HG03521 (cell line): ENCODE measurements around the gene CIAO3.

ENCODE experiments used
- ATAC-seq: cut with Tn5 transposase; IDR thresholded peaks from one replicate; pipeline ENCODE4 v1.9.1; 2021; ENCODE audit warnings: mild to moderate bottlenecking, moderate library complexity; ENCODE audit not compliant: unreplicated experiment

The CIAO3 gene

GRCh38 chr16:711548-712320 is 29.1 kb downstream of the CIAO3 start:
- no peak for ATAC-seq

DNA sequence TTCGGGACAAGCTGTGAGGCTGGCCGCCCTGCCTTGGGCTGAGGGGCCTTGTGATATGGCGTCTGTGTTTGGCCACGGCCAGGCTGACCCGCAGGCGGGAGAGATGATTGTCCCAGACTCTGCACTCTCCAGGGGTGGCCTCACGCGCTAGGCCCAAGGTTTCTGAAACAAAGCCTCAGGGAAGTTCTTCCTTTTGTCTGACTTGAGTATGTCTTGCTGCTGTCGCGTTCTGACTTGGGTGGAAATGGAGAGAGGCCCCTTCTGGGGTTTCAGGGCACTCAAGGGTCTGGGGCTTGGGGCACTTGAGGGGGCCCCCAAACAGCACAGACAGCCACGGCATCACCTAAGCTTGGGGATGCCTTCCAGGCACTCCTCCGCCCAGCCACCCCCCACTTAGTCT is 29.7 kb downstream of the CIAO3 start:
- ATAC-seq = no peak

DNA sequence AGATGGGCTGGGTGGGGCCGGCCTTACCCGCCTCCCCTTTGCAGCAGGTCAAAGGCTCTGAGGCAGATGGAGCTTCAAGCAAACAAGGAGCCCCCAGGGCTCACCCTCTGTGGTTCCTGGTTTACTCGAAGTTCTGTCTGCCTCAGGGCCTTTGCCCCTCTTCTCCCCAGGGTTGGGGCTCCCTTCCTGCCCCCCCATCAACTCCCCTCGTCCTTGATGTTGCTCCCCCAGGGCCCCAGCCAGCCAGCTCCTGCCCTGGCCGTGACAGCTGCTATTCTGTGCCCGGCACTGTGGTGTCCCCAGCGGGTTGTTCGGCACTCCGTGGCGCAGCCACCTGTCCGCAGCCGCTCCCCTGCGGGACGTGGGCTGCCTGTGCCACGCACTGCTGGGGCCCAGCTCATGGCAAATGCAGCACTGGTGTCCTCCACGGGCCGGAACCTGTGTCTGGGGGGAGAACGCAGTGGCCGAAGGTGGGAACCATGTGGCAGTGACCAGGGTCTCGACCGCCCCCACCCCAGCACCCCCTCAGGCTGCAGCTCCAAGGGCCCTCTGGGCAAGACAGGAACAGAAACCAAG is 30.2 kb downstream of the CIAO3 start:
- ATAC-seq = no peak

DNA sequence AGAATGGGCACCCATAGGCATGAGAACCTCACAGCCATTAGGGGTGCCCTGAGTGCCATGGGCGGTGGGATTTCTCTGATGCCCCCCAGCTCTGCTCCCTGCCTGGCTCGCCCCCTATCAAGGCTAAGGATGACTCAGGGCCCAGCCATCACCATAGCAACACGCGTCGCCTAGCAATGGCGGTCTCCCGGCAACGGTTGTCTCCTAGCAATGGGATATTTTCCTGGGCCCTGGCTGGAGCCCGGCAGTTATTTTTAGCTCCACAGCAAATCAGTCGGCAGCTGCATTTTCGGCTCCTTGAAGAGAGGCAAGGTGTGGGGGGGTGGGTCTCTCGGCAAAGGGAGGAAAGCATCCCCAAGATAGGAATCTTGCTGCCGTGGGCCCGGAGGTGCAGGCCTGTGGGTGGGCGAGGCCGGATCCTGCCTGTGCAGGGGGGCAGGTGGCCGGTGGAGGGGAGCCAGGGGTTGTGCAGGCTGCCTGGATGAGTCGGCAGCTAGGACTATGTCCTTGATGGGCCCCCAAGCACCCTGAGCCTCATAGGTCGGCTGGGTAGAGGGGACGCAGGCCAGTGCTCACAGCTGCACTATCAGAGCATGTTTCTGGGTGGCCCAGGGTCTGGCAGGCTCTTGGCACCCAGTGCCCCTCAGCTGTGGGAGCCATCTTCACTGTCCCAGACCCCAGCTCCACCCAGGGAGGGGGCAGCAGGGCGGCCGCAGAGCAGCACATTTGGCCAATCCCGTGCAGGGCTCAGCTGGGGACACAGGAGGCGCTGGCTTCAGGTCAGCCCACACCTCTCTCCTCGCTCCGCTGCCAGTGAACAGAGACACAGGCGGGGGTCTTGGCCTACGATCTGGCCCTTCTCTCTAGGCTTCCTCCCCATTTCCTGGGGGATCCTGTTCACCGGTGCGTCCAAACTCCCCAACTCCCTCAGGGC is 31.0 kb downstream of the CIAO3 start:
- no peak for ATAC-seq

GRCh38 chr16:708959-709358 is 31.8 kb downstream of the CIAO3 start:
- ATAC-seq = no peak

DNA sequence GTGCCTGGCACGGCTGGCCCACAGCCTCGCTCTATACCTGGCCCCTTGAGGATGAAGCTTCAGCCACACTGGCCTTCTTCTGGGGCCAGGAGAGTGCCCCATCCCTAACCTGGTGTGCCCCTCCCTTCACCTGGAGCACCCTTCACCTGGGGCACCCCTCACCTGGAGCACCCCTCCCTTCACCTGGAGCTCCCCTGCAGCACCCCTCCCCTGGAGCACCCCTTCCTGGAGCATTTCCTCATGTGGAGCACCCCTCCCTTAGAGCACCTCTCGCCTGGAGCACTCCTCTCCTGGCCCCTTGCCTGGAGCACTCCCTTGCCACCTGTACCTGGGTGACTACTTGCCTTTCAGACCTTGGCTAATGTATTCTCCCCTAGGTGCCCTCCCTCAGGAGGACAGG is 32.8 kb downstream of the CIAO3 start:
- no peak for ATAC-seq

DNA sequence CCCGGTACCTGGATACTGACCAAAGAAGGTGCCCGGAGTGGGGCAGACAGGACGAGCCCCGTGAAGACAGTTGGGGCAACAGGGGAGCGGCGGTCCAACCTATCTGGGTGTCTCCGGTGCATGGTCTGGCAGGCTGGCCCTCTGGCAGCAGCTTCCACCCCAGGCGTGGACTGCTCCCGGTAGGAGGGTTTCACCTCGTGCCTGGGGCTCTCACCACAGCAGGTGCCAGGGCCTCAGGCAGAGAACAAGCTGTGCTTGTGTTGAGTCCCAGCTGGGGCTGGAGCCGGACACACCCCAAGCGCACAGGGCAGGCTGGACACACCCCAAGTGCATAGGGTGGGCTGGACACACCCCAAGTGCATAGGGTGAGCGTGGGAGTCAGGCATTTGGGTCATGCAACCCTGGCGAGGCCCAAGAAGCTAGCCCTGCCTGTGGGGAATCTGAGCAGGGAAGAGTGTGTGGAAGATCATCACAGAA is 33.7 kb downstream of the CIAO3 start:
- ATAC-seq = no peak

DNA sequence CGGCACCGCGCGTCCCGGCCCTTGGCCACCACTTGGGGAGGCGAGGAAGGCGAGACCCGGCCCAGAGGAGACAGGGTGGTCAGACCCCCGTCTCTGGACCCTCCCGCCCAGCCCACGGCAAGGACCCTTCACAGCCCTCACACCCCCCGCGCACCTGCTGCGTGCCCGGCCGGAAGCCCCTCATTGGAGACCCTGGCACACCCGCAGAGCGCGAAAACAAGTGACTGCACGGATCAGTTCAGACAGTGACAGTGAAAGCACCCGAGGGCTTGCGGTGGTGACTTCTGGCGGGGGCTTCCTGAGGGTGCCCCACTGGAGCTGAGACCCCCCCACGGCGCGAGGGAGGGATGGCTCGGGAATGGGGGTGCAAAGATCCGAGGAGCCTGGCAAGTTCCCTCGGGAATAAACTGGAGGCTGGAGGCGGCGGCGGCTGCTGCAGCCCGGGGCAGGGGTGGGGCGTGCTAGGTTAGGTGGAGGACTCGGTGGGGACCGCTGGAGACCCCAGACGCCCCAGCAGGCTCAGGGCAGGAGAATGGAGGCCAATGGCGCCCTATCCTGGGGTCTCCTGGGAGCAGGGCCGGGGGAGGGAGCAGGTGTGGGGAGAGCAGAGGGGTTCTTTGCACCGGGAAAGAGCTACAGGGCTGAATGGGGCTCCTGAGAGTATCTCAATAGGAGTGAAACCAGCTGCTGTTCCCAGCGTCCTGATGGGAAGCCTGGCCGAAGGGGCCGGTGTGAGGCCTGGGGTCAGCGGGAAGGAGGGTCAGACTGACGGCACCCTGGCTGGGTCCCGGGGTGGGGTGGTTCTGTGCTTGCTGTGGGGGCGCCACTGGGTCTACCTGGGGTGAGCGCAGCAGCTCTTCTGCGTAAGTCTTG is 34.4 kb downstream of the CIAO3 start:
- ATAC-seq = no peak

GRCh38 chr16:705431-706188 is 35.2 kb downstream of the CIAO3 start, which contains the start of gene FBXL16:
TSS of gene FBXL16 (minus strand) at chr16:705801. CDS start at chr16:697405, 8,396 bp downstream.
- ATAC-seq = no peak

GRCh38 chr16:704552-705380 is 36.0 kb downstream of the CIAO3 start:
- ATAC-seq = no peak

GRCh38 chr16:704047-704446 is 36.8 kb downstream of the CIAO3 start:
- ATAC-seq = no peak

- no peak for ATAC-seq
Observed at GRCh38 chr16:703406-703805, 37.4 kb downstream of the CIAO3 start.

DNA sequence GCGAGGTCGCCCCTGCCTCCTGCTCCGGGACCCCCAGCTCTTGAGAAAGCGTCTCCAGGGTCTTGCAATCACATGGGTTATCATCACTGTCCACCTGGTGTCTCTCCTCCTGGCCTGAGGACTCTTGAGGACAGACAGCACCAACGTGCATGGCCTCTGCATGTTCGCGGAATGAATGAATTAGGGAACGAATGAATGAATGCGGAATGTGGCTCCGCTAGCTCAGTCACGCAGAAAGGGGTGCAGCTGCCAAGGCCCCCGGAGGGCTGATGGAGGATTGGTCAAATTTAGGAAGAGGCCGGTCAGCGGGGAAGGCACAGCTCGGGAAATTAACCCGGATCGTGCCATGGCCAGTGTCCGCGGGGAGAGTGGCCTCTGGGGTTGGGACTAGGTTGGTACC is 38.5 kb downstream of the CIAO3 start:
- ATAC-seq = no peak

GRCh38 chr16:700684-701584 is 39.9 kb downstream of the CIAO3 start:
- no peak for ATAC-seq

GRCh38 chr16:698911-699671 is 41.7 kb downstream of the CIAO3 start:
- ATAC-seq = no peak

DNA sequence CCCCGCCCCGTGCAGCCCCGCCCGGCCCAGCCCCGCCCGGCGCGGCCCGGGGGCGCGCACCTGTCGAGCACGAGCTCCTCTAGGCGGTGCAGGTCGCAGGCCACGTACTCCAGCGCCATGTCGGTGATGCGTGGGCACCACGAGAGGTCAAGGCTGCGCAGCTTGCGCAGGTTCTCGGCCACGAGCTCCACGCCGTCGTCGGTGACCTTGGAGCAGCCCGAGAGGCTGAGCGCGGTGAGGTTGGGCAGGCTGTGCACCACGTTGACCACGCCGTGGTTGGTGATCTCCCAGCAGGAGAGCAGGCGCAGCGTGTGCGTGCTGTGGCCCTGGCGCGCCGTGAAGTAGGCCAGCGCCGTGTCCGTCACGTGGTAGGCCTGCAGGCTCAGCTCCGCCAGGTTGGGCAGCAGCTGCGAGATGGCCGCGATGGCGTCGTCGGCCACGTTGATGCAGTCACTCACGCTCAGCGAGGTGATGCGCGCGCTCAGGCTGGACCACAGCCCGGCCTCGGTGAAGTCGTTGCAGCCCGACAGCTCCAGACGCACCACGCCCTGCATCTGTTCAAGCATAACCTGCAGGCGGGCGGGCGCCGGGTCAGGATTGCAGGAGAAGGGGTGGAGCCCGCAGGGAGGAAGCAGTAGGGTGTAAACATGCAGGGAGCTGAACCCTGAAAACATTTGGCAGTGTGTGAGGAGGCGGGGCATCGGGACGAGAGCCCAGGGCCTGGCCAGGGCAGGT is 45.3 kb downstream of the CIAO3 start:
- no peak for ATAC-seq
